Stimulated activated naive CD4-positive, alpha-beta T cell (primary cell): ENCODE results near the gene GOLGB1.
"Not testable (repeated sequence)": the region's sequence is repeated elsewhere in the genome, so short reads cannot be mapped to it uniquely, and the experiment has no call there.

Source experiments
- DNase-seq, 6 experiments: peaks; one replicate each; lab custom pipeline; 2025; lab: John Stamatoyannopoulos, UW

Gene GOLGB1

DNA sequence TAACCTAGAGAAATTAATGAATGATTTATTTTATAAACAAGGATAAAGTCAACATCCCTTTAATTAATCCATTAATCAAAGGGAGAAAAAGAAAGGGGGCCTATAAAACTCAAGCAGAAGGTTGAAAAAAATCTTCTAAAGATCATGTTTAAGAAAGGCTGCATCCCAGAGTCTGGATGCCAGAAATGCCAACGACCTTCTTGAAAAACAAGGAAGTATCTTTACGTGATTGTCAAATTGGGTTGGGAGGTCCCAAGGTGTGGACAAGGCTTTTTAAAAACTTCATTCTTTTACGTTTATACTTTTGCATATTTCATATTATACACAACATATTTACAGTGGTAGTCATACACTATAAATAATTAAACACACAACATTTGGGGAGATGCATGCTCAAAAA, 1.6 kb downstream of the GOLGB1 start:
- DNase-seq, result no peak

- not testable (repeated sequence) for DNase-seq
Measured at GRCh38 chr3:121743106-121743505, 6.4 kb downstream of the GOLGB1 start.

GRCh38 chr3:121740896-121741295, 8.6 kb downstream of the GOLGB1 start:
- no peak for DNase-seq

GRCh38 chr3:121739902-121740301, 9.6 kb downstream of the GOLGB1 start:
- no peak for DNase-seq

GRCh38 chr3:121737644-121738043, 11.9 kb downstream of the GOLGB1 start:
- DNase-seq, result no peak

- no peak for DNase-seq
Measured at GRCh38 chr3:121736112-121736511, 13.4 kb downstream of the GOLGB1 start.

DNA sequence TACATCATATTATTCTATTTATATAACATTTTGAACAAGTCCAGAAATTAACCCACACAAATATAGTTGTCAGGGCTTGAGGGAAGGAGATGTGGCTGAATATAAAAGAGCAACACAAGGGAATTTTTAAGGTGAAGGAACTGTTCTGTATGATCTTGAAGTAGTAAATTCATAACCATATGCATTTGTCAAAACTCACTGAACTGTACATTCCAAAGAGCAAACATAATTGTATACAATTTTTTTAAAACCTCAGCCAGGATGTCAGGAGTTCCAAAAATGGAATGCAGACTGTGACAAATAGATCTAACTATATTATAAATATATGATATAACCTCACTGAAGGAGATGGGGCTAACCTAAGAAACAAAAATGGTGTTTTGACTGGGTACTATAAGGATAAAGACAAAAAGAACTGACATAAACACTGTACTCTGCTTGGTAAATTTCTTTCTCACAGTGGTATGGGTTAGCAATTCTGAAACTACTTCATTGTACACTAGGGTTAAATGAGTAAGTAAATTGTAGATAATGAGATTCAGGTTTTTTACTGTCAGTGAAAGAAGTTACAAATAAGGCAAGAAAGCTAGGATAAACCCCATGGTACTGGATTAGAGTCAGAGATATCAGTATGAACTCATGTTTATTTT, 14.4 kb downstream of the GOLGB1 start:
- no peak for DNase-seq

GRCh38 chr3:121730940-121731687, 18.4 kb downstream of the GOLGB1 start:
- no peak for DNase-seq

DNA sequence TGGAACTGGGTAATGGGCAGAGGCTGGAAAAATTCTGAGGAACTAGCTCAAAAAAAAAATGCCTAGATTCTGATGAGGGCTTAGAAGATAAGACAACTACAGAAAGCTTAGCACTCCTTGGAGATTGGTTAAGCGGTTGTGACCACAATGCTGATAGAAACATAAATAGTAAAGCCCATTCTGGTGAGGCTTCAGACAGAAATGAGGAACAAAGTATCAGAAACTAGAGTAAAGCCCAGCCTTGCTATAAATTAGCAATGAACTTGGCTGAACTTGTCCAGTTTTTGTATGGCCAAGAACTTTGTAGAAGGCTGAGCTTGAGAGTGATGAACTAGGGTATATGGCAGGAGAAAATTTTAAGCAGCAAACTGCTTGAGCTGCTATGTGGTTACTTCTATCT, 25.4 kb downstream of the GOLGB1 start:
- no peak for DNase-seq

GRCh38 chr3:121723485-121723884, 26.1 kb downstream of the GOLGB1 start:
- DNase-seq, result no peak

DNA sequence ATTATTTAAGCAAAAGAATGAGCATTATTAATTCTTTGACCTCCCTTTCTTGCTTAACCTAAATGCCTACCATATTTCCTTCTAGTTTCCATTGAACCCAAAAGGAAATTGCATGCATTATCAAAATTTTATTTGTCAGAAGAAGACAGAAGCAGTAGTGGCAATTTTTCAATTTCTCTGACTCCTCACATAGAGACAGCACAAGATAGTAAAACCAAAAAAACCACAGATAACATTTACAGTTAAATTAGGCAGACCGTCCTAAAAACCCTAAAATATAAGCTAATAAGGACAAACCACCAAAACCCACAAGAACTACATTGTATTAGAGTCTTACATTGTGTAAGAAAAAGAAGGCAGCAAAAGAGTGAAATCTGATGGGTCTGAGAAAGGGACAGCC, 27.1 kb downstream of the GOLGB1 start:
- no peak for DNase-seq

DNA sequence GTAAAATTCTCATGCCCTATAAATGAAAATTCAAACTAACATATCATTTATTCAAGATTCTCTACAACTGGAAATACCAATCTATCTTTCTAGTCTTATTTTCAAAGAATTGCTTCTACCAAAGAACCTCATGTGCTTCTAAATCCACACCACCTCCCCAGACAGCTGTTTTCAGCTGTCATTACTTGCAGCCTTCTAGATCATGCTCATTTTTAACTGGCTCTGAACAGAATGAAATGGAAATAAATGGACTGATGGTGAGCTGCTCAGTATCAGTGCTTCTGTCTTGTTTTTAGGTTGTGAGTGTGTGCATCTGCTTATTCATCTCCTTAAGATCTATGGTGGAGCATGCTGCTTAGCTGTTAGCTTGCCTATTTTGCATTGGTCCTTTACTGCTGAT, 29.4 kb downstream of the GOLGB1 start:
- DNase-seq, result no peak

DNA sequence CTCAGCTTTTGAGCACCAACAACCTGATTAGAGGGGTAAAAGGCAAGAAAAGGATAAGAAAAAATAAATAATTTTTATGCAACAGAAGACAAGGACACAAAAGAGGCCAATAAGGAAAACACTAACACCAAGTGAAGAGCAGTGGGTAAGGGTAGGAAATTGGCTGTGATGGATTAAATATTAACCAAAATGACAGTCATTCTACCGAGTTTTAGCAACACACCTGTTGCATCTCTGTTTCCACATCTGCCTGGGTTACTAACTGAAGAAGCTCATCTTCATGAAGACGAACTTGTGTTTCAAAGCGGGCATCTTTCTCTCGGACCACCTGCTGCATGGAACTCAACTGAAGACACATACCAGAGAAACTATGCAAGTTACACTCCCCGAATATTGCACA, 30.1 kb downstream of the GOLGB1 start:
- no peak for DNase-seq

DNA sequence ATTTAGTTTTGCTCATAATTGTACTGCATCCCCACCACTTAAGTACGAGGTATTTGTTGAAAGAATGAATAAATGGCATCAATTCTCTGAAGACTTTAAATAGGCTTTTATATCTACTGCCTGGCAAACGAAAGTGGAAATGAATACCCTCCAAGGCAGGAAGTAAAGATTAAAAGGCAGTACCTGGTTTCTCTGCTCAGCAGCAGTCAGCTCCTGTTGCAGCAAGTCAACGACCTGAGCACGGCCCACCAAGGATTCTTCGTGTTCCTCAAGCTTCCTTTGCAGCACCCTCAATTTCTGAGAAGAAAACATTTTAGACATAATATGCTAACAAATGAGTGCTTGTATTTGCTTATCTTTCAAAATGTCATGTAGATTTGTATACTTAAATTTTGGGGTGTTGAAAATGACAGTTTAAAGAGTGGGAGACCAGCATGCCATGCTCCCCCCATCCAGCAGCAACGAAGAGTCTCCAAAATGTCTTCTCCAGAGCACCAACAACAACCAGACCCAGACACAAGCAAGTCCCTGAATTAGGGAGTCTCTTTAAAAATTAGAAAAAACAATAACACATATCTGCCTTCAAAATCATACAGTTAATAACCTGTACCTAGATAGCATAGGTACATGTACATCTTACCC, 31.2 kb downstream of the GOLGB1 start:
- peak in 4 of 6 experiments; percentile 11 to 63 (median 47) for DNase-seq

- DNase-seq, result no peak
Measured at GRCh38 chr3:121710347-121710746, 39.2 kb downstream of the GOLGB1 start.

DNA sequence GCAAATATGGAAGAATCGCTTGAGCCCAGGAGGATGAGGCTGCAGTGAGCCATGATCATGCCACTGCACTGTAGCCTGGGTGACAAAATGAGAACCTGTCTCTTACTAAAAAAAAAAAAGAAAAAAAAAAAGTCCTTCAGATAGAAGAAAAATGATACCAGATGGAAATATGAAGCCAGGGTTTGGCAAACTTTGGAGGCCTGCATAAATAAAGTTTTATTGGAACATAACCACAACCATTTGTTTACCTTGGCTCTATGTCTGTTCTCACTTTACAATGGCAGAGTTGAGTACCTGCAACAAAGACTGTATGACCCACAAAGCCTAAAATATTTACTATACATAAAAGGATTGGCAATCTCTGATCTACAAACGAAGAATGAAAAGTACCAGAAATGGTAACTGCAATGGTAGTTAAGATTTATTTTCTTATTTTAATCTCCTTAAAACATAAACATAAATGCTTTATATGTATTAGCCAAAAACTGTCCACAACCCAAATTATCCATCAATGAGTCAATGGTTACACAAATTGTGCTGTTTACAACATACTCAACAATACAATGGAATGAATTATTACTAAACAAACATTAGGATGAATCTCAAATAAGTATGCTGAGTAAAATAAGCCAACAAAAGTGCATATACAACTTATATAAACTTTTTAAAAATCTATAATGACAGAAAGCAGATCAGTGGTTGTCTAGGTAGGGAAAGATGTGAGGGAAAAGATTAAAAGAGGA, 41.8 kb downstream of the GOLGB1 start:
- DNase-seq, result no peak

DNA sequence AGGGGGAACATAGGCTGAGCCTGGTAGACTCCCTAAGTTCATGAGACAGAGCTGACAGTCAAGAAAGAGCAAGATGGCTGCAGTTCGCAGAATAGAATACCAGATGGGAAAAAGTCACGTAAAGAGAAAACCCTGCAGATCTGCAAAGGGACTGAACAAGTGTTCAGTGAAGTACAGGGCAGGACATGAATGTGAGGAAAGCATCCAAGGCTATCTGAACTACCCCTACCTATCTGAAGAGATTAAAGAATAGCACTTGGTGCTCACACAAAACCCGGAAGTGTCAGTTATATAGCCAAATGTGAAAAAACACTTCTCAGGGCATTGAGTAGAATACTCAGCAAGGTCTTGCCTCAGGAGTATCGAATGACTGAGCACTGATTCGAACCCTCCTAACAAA, 44.0 kb downstream of the GOLGB1 start:
- DNase-seq, result no peak

GRCh38 chr3:121703973-121704372, 45.6 kb downstream of the GOLGB1 start:
- no peak for DNase-seq

- no peak for DNase-seq
Measured at GRCh38 chr3:121698901-121699300, 50.6 kb downstream of the GOLGB1 start.

DNA sequence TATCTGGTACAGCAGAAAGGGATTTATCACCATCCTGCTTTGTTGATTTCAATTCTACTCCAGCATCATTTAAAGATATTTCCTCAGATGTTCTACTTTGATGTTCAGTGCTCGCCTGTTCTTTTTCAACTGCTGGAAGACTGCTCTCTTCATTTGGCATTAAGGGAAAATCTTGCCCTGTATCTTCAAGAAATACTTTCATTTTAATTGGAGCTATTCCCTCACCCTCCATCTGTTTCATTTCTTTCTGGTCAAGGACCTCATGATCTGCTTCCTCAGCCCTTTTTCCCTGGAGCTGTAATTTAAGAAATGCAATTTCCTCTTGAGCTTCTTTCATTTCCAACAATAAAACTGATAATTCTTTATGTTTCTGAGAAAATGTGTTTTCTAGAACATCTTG, 51.1 kb downstream of the GOLGB1 start:
- no peak for DNase-seq

- DNase-seq, result no peak
Measured at GRCh38 chr3:121696186-121696585, 53.4 kb downstream of the GOLGB1 start.

DNA sequence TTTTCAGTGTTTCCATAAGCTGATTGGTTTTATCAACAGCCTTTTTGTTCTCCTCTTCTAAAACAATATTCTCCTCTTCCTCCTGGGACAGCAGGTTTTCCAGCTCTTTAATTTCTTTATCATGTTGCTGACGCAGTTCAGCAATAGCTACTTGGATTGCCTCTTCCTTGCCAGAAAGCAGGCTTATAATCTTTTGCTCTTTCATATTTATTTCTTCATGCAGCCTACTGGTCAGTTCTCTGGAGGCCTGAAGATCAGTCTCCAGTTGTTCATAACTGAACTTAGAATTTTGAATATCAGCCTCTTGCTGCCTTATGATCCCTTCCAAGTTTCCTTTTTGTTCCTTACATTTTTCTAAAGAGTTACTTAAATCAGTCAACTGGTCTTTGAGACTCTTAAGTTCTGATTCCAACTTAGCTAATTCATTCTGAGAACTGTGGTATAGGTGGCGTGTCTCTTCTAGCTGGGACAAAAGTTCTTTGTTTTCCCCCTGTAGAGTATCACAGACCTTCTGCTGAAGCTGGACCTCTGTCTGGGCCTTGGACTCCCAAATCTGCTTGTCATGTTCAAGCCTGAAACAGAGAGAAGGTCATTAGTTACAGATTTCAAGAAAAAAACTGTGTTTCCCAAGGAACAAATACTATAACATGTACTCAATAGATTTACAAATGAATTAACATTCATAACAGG, 57.4 kb downstream of the GOLGB1 start:
- no peak for DNase-seq
